IMR-90 (cell line): ENCODE data around the gene TMPRSS3. TPM values are rescaled to one million over a fixed set of nuclear protein-coding genes. Genes with fewer than 3 reads are reported as not detected.

ENCODE experiments used
- ATAC-seq: fragments of 200-7000 bp; cut with Tn5 transposase; 2 replicates; pipeline ENCODE4 v1.9.1; 2020; ENCODE audit warnings: low read depth, mild to moderate bottlenecking, moderate library complexity
- BruUV-seq: library from RNA; stranded (reverse); fragments of 400-500 nt; replicated peaks from 2 replicates; lab custom pipeline; 2021; lab: Mats Ljungman, UMichigan
- CTCF ChIA-PET: fragments of 300-600 bp; formaldehyde crosslinking; extraction: SDS; loops from one replicate; lab custom pipeline; 2021; ENCODE audit warnings: antibody characterized with exemption; lab: Yijun Ruan, JAX
- POLR2A ChIA-PET: fragments of 300-600 bp; sonication (Branson Sonifier 250); formaldehyde crosslinking; loops from one replicate; lab custom pipeline; 2022; ENCODE audit warnings: antibody characterized with exemption; ENCODE audit not compliant: unreplicated experiment; lab: Charles Lee
- DNase-seq: peaks from one replicate; pipeline ENCODE4 v3.0.0; 2013
- H2AFZ ChIP-seq: replicated peaks from 2 replicates; pipeline ENCODE3; 2013; ENCODE audit warnings: low read length, mild to moderate bottlenecking; ENCODE audit not compliant: poor library complexity
- H2AK5ac ChIP-seq: 2 replicates; pipeline ENCODE4 v1.6.1; 2013; ENCODE audit warnings: low read depth, low read length, inconsistent platforms
- H2AK9ac ChIP-seq: replicated peaks from 2 replicates; pipeline ENCODE3; 2013; ENCODE audit warnings: mild to moderate bottlenecking, low read depth, low read length, moderate library complexity; ENCODE audit not compliant: poor library complexity
- H2BK120ac ChIP-seq: 2 replicates; pipeline ENCODE4 v1.6.1; 2013; ENCODE audit warnings: low read depth, low read length, inconsistent platforms
- H2BK15ac ChIP-seq: 3 replicates; pipeline ENCODE4 v1.6.1; 2013; ENCODE audit warnings: low read depth, low read length, inconsistent platforms
- H2BK20ac ChIP-seq: 2 replicates; pipeline ENCODE4 v1.6.1; 2013; ENCODE audit warnings: low read depth, mild to moderate bottlenecking, inconsistent platforms, low read length, moderate library complexity
- H2BK5ac ChIP-seq: 2 replicates; pipeline ENCODE4 v1.6.1; 2013; ENCODE audit warnings: mild to moderate bottlenecking, low read depth, low read length, inconsistent platforms; ENCODE audit not compliant: poor library complexity, severe bottlenecking
- H3K14ac ChIP-seq: replicated peaks from 2 replicates; pipeline ENCODE4 v1.6.1; 2013; ENCODE audit warnings: low read depth, low read length, inconsistent platforms
- H3K18ac ChIP-seq: 2 replicates; pipeline ENCODE4 v1.6.1; 2013; ENCODE audit warnings: low read depth, low read length, control low read depth
- H3K23ac ChIP-seq: 2 replicates; pipeline ENCODE4 v1.6.1; 2013; ENCODE audit warnings: low read depth, low read length, inconsistent platforms
- H3K27ac ChIP-seq: 2 replicates; pipeline ENCODE4 v1.5.1; 2013; ENCODE audit warnings: mild to moderate bottlenecking, control low read depth, low read length; ENCODE audit not compliant: insufficient read depth
- H3K27me3 ChIP-seq: 2 replicates; pipeline ENCODE4 v1.6.1; 2013; ENCODE audit warnings: low read length; ENCODE audit not compliant: control insufficient read depth, insufficient read depth
- H3K36me3 ChIP-seq: 2 replicates; pipeline ENCODE4 v1.6.1; 2013; ENCODE audit warnings: low read length, mixed read lengths; ENCODE audit not compliant: control insufficient read depth, insufficient read depth
- H3K4ac ChIP-seq: 2 replicates; pipeline ENCODE4 v1.6.1; 2013; ENCODE audit warnings: low read depth, low read length, inconsistent platforms
- H3K4me1 ChIP-seq: 2 replicates; pipeline ENCODE4 v1.6.1; 2013; ENCODE audit warnings: low read length, mixed read lengths; ENCODE audit not compliant: control insufficient read depth, insufficient read depth
- H3K4me2 ChIP-seq: 2 replicates; pipeline ENCODE4 v1.6.1; 2013; ENCODE audit warnings: low read depth, mild to moderate bottlenecking, control low read depth, low read length, moderate library complexity
- H3K4me3 ChIP-seq: 2 replicates; pipeline ENCODE4 v1.5.1; 2013; ENCODE audit warnings: low read depth, mild to moderate bottlenecking, control low read depth, low read length, moderate library complexity; ENCODE audit not compliant: insufficient read depth
- H3K56ac ChIP-seq: 2 replicates; pipeline ENCODE4 v1.6.1; 2013; ENCODE audit warnings: low read length, inconsistent platforms; ENCODE audit not compliant: insufficient read depth; ENCODE audit errors: extremely low read depth
- H3K79me1 ChIP-seq, 2 experiments: 2 replicates each; pipeline ENCODE4 v1.6.1; 2013; ENCODE audit warnings: low read length in 2 of 2, inconsistent platforms in 1 of 2, low read depth in 1 of 2
- H3K9ac ChIP-seq: 2 replicates; pipeline ENCODE4 v1.6.1; 2013; ENCODE audit warnings: low read depth, low read length, control low read depth
- H3K9me1 ChIP-seq: 2 replicates; pipeline ENCODE4 v1.6.1; 2013; ENCODE audit warnings: low read length, inconsistent platforms; ENCODE audit not compliant: insufficient read depth
- H3K9me3 ChIP-seq: 2 replicates; pipeline ENCODE4 v1.6.1; 2013; ENCODE audit warnings: low read length; ENCODE audit not compliant: control insufficient read depth, insufficient read depth
- H4K20me1 ChIP-seq: 2 replicates; pipeline ENCODE4 v1.6.1; 2013; ENCODE audit warnings: low read length, inconsistent platforms; ENCODE audit not compliant: insufficient read depth
- H4K5ac ChIP-seq: 2 replicates; pipeline ENCODE4 v1.6.1; 2013; ENCODE audit warnings: mild to moderate bottlenecking, low read depth, low read length, control low read depth
- H4K8ac ChIP-seq, 2 experiments: 2 replicates each; pipeline ENCODE4 v1.6.1; 2013; ENCODE audit warnings: low read depth in 2 of 2, low read length in 2 of 2, control low read depth in 1 of 2, inconsistent platforms in 1 of 2
- H4K91ac ChIP-seq: 2 replicates; pipeline ENCODE4 v1.6.1; 2013; ENCODE audit warnings: low read depth, low read length, inconsistent platforms; ENCODE audit not compliant: insufficient read depth
- MAZ ChIP-seq: IDR thresholded peaks from 2 replicates; pipeline ENCODE4 v1.6.1; 2012; ENCODE audit warnings: low read depth, mild to moderate bottlenecking, low read length, improper control_type of control experiment, moderate library complexity, borderline replicate concordance
- WGBS, 2 experiments: methylation state at CpG; one replicate each; pipeline versions ENCODE4 v1.1.5 to v1.1.7; 2013; ENCODE audit warnings: missing lambda C conversion rate in 2 of 2; ENCODE audit not compliant: insufficient read length in 1 of 2; ENCODE audit errors: extremely low coverage in 2 of 2; 5-methylcytosine and 5-hydroxymethylcytosine counted together
- dilution Hi-C: fragments of 300-500 bp; cut with HindIII; formaldehyde crosslinking; loops from one replicate; pipeline ENCODE4 v1.14.3; 2018; ENCODE audit warnings: low sequenced_read_pairs; ENCODE audit not compliant: unreplicated experiment
- in situ Hi-C: fragments of 300-500 bp; cut with MboI; formaldehyde crosslinking; loops from 3 replicates; pipeline ENCODE4 v1.14.3; 2019; ENCODE audit warnings: low sequenced_read_pairs, inconsistent platforms, mixed read lengths
- intact Hi-C: fragments of 100-400 bp; cut with micrococcal nuclease; formaldehyde crosslinking; loops from 2 replicates; pipeline ENCODE4 v1.10.0; 2022
- polyA plus RNA-seq, 3 experiments: library from polyadenylated mRNA; depleted of rRNA; stranded (reverse); fragments of >200 nt; gene quantifications; 2 replicates each; pipeline ENCODE4 v1.2.3, GENCODE V29; 2012; ENCODE audit warnings: low replicate concordance in 1 of 3
- total RNA-seq: library from RNA; depleted of rRNA; stranded (reverse); fragments of >200 nt; gene quantifications from 2 replicates; pipeline ENCODE4 v1.2.3, GENCODE V29; 2012

TMPRSS3 gene
- total and polyA plus RNA-seq, 2 of the 4 experiments (the other 2 are of a cell fraction), result not detected

GRCh38 chr21:42350927-42351426, 44.9 kb downstream of the TMPRSS3 start, which contains the start of gene TFF2:
TSS of gene TFF2 (minus strand) at chr21:42350994. CDS start at chr21:42350957, 37 bp downstream.
- H2BK120ac ChIP-seq, result no peak within 1 kb of the TSS
- H4K5ac ChIP-seq, result no peak within 1 kb of the TSS
- H3K9ac ChIP-seq, result no peak within 1 kb of the TSS
- H3K23ac ChIP-seq, result no peak within 1 kb of the TSS
- intact Hi-C loops, result no loop called here
- H3K4ac ChIP-seq, result no peak within 1 kb of the TSS
- no peak within 1 kb of the TSS for H4K91ac ChIP-seq
- no peak for ATAC-seq
- peak within 1 kb of the TSS; percentile 32 for H2AFZ ChIP-seq
- no TSS peak for BruUV-seq
- no peak within 1 kb of the TSS for H3K27ac ChIP-seq
- H3K4me2 ChIP-seq, result no peak within 1 kb of the TSS
- H2BK20ac ChIP-seq, result no peak within 1 kb of the TSS
- no peaks in the 10 kb centered on the region for H4K20me1 ChIP-seq
- H2BK15ac ChIP-seq, result no peak within 1 kb of the TSS
- H3K56ac ChIP-seq, result no peak within 1 kb of the TSS
- H3K27me3 ChIP-seq, result peaks cover 18% of the 10 kb centered on the region; the same call in 1 of the 2 replicates
- H3K18ac ChIP-seq, result no peak within 1 kb of the TSS
- H3K4me1 ChIP-seq, result no peaks in the 10 kb centered on the region
- in situ Hi-C loops, result no loop called here
- H2BK5ac ChIP-seq, result no peak within 1 kb of the TSS
- no peak within 1 kb of the TSS for H2AK9ac ChIP-seq
- CTCF ChIA-PET, result no interaction called here
- no peaks in the 10 kb centered on the region for H3K79me1 ChIP-seq
- no peaks in the 10 kb centered on the region for H3K36me3 ChIP-seq
- no peaks in the 10 kb centered on the region; the same call in 1 of the 2 replicates for H3K9me3 ChIP-seq
- dilution Hi-C loops, result no loop called here
- no peaks in the 10 kb centered on the region for H3K9me1 ChIP-seq
- no peak for TF ChIP-seq MAZ
- 65% methylated on average over 4 of the region's 13 CpGs; no CpG with 5 or more reads in 1 of the 2 experiments for WGBS, 2 experiments
- DNase-seq, result no peak
- POLR2A ChIA-PET, result no interaction called here
- no peak within 1 kb of the TSS for H3K4me3 ChIP-seq
- H2AK5ac ChIP-seq, result no peak within 1 kb of the TSS
- no peak within 1 kb of the TSS for H4K8ac ChIP-seq
- no peak within 1 kb of the TSS for H3K14ac ChIP-seq
